ENCODE data around the gene EIF4G2. TPM values are rescaled to one million over a fixed set of nuclear protein-coding genes. Genes with fewer than 3 reads are reported as not detected.
A peak's percentile ranks its signal among the peaks of the same experiment; 100 is the strongest.

The EIF4G2 gene
- total RNA-seq, 1 donor from 2014 or later: 769 TPM

DNA sequence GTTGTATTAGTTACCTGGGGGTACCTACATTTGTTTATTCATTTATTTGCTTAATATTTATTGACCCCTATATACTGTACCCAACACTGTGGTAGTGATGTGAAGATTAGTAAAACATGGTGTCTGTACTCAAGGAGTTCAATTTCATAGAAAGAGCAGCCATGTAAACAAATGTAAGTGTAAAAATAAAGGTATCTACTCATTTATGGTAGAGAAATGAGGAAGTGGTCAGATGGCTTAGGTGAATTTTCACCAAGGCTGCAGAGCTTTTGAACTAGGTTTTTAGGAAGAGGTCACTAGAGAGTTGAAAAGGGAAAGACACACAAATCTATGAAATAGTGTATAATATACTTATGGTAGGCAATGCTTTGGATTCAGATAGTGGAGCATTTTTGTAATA, 46.5 kb downstream of the EIF4G2 start:
- intact Hi-C loops (cut with micrococcal nuclease): loop anchor here (1.0 to 5.0 kb wide), 2 partner anchors 11 to 1300 kb away; partner anchors contain the start of genes CTR9 and ZNF143
- ChIA-PET CTCF (interaction anchor here (1.0 kb wide), 1 partner anchor 8 kb away, joined by 3 read pairs; no protein-coding TSS in a partner anchor), POLR2A (interaction anchor here (1.3 to 3.7 kb wide), 4 partner anchors 11 to 221 kb away, joined by 4 to 23 read pairs (median 4); partner anchors contain the start of genes CTR9, EIF4G2, RNF141 and ZBED5)
- peak; percentile 73 for ATAC-seq (ENCODE audit: low read depth)
- peak overlapping the region; percentile 30 for H3K4me3 Mint-ChIP-seq
- peaks cover 29% of the 10 kb centered on the region for H3K4me1 Mint-ChIP-seq
- no peak for DNase-seq
- peaks cover 31% of the 10 kb centered on the region for H3K36me3 Mint-ChIP-seq (ENCODE audit: low read depth)
- no peaks in the 10 kb centered on the region for H3K9me3 Mint-ChIP-seq
- H3K27ac Mint-ChIP-seq: peak overlapping the region; percentile 65
- TF ChIP-seq, protein P1, sequence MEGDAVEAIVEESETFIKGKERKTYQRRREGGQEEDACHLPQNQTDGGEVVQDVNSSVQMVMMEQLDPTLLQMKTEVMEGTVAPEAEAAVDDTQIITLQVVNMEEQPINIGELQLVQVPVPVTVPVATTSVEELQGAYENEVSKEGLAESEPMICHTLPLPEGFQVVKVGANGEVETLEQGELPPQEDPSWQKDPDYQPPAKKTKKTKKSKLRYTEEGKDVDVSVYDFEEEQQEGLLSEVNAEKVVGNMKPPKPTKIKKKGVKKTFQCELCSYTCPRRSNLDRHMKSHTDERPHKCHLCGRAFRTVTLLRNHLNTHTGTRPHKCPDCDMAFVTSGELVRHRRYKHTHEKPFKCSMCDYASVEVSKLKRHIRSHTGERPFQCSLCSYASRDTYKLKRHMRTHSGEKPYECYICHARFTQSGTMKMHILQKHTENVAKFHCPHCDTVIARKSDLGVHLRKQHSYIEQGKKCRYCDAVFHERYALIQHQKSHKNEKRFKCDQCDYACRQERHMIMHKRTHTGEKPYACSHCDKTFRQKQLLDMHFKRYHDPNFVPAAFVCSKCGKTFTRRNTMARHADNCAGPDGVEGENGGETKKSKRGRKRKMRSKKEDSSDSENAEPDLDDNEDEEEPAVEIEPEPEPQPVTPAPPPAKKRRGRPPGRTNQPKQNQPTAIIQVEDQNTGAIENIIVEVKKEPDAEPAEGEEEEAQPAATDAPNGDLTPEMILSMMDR (IDR thresholded peaks at IDR 0.05): no peak
- no peaks in the 10 kb centered on the region for H3K27me3 Mint-ChIP-seq

DNA sequence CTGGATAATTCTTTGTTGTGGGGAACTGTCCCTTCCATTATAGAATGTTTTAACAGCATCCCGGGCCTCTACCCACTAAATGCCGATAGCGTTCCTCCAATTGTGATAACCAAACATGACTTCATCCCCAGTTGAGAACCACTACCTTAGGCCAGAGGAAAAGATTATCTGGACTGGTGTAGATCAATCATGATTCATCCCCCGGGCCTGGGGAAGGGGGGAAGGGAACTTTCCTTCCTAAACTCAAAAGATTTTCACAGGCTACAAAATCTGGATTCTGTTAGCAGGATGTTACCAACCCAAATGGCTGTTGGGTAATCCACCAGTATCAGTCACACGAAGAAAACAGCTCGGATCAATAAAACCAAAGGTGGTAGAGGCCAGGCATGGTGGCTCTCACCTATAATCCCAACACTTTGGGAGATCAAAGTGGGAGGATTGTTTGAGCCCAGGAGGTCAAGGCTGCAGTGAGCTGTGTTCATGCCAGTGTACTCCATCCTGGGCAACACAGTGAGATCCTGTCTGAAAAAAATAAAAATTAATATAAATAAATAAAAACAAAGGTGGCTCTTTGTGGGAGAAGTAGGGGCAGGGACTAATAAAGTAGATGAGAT, 47.5 kb downstream of the EIF4G2 start:
- POLR2A ChIA-PET: interaction anchor here (1.4 to 3.7 kb wide), 3 partner anchors 48 to 220 kb away, joined by 4 to 23 read pairs (median 4); partner anchors contain the start of genes EIF4G2, RNF141 and ZBED5
- intact Hi-C loops (cut with micrococcal nuclease): loop anchor here (5.0 kb wide), 1 partner anchor 1299 kb away; the partner anchor contains the start of gene ZNF143

DNA sequence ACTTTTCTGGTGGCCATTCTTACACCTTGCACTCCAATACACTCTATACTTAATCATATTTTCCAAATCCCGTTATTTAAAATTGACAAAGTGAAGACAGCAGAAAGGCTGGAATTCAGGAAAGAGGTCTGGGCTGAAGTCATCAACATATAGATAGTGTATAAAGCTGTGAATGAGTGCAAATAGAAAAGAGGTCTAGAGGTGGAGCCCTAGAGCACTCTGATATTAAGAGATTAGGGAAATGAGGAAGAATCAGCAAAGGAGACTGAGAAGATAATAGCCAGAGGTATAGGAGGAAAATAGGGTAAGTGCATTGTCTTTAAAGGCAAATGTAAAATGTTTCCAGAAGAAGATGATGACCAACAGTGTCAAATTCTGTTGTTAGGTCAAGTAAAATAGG, 49.8 kb downstream of the EIF4G2 start:
- H3K4me3 Mint-ChIP-seq: no peak overlapping the region
- peak; percentile 49 for ATAC-seq (ENCODE audit: low read depth)
- CTCF ChIA-PET: no interaction called here
- no peak overlapping the region for H3K27ac Mint-ChIP-seq
- H3K36me3 Mint-ChIP-seq (ENCODE audit: low read depth): peaks cover 40% of the 10 kb centered on the region
- peaks cover 21% of the 10 kb centered on the region for H3K4me1 Mint-ChIP-seq
- no peak for DNase-seq
- POLR2A ChIA-PET: no interaction called here
- intact Hi-C loops (cut with micrococcal nuclease): no loop called here
- H3K27me3 Mint-ChIP-seq: no peaks in the 10 kb centered on the region
- TF ChIP-seq, protein P1 (IDR thresholded peaks at IDR 0.05): no peak
- H3K9me3 Mint-ChIP-seq: no peaks in the 10 kb centered on the region

More for the DNA sequence above, 47.5 kb downstream of the EIF4G2 start:
- H3K4me3 Mint-ChIP-seq: no peak overlapping the region
- CTCF ChIA-PET: no interaction called here
- H3K36me3 Mint-ChIP-seq (ENCODE audit: low read depth): peaks cover 32% of the 10 kb centered on the region
- ATAC-seq (ENCODE audit: low read depth) (no peak), DNase-seq (no peak)
- no peaks in the 10 kb centered on the region for H3K27me3 Mint-ChIP-seq
- H3K4me1 Mint-ChIP-seq: peaks cover 26% of the 10 kb centered on the region
- TF ChIP-seq, protein P1 (IDR thresholded peaks at IDR 0.05): no peak
- H3K9me3 Mint-ChIP-seq: no peaks in the 10 kb centered on the region
- no peak overlapping the region for H3K27ac Mint-ChIP-seq

DNA sequence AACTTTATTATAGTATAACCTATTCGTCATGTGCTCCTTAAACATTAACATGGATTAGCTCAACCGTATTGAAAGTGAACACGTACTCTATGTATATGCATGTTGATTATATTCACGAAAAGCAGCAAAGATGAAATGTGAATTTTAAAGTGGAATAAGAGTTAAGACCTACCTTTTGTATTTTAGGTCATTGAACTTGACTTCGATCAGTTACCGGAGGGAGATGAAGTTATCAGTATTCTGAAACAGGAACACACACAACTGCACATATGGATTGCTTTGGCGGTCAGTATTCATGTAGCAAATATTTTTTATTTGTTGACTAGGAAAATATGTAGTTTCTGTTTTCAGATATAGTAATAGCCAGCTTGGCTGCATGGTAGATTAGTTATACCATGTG, 56.2 kb downstream of the EIF4G2 start:
- POLR2A ChIA-PET: interaction anchor here (0.6 kb wide), 2 partner anchors 8 to 473 kb away, joined by 3 to 7 read pairs; no protein-coding TSS in a partner anchor
- CTCF ChIA-PET: interaction anchor here (1.5 kb wide), 1 partner anchor 18 kb away, joined by 5 read pairs; no protein-coding TSS in a partner anchor
- no peaks in the 10 kb centered on the region for H3K9me3 Mint-ChIP-seq

DNA sequence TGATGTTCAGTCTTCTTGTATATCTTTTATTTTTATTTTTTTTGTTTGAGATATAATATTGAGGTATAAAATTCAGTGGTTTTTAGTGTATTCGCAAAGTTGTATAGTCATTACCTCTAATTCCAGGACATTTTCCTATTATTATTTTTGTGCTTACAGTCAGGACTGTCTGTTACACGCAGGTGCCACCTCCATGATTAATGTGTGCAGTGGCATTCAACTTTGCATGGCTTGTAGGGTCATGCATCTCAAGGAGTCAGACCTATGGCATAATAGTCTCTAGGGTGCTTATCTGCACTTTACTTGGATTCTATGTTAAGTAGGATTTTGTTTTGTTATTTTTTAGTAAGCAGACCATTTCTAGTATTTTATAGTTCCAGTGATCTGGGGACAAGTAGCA, 56.7 kb downstream of the EIF4G2 start:
- Mint-ChIP-seq H3K9me3 (no peaks in the 10 kb centered on the region), H3K27me3 (no peaks in the 10 kb centered on the region), H3K4me1 (peaks cover 23% of the 10 kb centered on the region), H3K36me3 (ENCODE audit: low read depth) (peaks cover 42% of the 10 kb centered on the region), H3K4me3 (peak overlapping the region; percentile 95), H3K27ac (peak overlapping the region; percentile 89)
- POLR2A ChIA-PET: interaction anchor here (0.6 kb wide), 2 partner anchors 8 to 473 kb away, joined by 3 to 7 read pairs; no protein-coding TSS in a partner anchor
- no peak for DNase-seq
- no peak for ATAC-seq (ENCODE audit: low read depth)
- CTCF ChIA-PET: interaction anchor here (1.5 kb wide), 1 partner anchor 19 kb away, joined by 5 read pairs; no protein-coding TSS in a partner anchor
- intact Hi-C loops (cut with micrococcal nuclease): no loop called here
- TF ChIP-seq, protein P1 (IDR thresholded peaks at IDR 0.05): no peak

More for the DNA sequence above, 56.2 kb downstream of the EIF4G2 start:
- TF ChIP-seq, protein P1 (IDR thresholded peaks at IDR 0.05): no peak
- Mint-ChIP-seq H3K4me3 (peak overlapping the region; percentile 95), H3K36me3 (ENCODE audit: low read depth) (peaks cover 42% of the 10 kb centered on the region), H3K4me1 (peaks cover 23% of the 10 kb centered on the region), H3K27me3 (no peaks in the 10 kb centered on the region), H3K27ac (no peak overlapping the region)
- ATAC-seq (ENCODE audit: low read depth) (no peak), DNase-seq (no peak)
- intact Hi-C loops (cut with micrococcal nuclease): no loop called here
